HG02840 (cell line): ENCODE measurements around the gene AGAP1.

Experiments used
- ATAC-seq: cut with Tn5 transposase; IDR thresholded peaks from one replicate; pipeline ENCODE4 v1.9.1; 2021; ENCODE audit warnings: mild to moderate bottlenecking, moderate library complexity, moderate number of reproducible peaks; ENCODE audit not compliant: unreplicated experiment, low FRiP score

The AGAP1 gene

DNA sequence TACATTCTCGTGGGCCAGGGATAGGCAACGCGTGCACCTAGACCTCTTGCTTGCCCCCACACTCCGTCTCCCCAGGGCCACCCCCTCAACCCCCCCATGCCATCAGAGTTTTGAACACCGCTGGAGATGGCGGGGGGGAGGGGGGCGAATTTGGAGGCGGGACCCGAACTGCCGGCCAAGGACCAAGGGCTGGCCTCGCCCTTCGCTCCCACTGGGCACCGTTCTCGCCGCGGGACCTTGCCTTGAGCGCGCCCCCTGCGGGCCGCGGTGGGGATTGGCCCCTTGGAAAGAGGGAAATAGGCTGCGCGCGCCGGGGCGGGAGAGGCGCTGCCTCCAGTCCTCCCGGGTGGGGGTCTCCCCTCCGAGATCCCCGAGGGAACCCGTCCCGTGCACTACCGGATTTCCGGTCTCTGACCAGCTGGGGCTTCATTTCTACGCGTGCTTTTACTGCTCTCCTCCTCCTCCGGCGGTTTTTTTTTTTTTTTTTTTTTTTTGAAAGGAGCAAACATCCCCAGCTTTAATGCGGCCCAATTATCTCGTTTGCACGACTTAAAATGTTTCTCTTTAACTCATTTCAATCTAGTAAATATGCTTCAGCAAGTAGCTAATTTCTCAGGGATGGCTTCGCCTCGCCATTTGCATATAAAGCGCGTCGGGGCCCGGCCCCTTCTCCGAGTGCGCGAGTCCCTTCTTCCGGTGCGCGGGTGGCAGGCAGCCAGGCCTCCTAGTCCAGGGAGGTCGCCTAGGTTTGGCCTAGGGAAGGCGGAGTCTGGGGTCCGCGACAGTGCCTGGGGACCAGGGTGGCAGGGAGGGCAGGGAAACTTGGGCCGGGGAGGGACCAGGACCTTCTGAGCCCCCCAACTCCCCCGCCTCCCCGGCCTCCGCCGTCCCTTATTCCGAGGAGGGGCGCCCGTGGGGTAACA, 684.4 kb downstream of the AGAP1 start:
- no peak for ATAC-seq

DNA sequence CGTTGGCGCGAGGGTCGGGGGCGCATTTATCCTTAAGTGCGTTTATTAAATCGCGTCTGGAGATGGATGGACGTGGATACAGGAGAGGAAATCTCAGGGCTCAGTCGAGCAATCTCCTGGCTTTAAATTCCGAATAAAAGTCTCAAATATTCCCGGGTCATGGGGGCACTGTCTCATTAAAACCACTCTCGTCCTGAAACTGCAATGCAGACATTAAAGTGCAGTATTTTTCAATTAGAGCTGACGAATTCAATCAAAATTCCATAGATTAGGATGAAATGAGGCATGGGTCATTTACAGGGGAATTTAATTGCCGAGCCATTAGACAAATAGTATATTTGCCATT, 685.0 kb downstream of the AGAP1 start:
- ATAC-seq, result no peak

DNA sequence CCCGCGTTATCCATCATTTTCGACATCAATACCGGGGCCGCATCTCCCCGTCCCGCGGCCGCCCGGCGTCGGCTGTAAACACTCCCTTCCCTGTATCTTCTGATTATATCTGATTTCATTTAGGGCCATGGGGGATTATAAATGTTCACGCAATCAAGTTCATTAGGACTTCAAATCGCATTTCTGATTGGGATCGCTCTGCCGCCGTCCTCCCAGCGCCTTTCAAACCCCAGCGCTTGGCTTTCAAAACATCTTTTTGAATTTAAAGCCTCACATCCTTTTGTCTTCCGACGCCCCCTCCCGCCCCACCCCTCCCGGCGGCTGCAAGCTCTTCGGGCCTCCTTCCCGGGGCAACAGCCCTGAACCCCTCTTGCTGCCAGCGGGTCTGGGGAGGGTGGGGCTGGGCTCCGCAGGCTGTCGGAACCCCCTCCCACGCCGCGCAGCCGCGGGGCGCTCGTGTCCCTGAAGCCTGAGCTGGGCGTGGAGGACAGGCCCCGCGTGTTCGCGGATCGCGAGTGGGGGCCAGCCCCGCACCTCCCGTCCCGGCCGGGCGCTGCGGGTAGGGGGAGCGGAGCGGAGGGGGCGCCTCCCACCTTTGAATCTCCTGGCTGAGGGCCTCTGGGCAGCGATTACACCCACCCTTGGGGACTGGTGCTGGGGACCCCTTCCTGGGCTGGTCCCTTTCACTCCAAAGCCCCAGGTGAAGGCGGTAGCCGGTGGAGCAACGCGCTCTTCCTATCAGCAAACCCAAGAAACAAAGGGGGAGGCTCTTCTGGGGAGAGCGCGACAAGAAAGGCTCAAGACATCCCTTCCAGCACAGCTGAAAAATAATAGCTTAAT, 685.6 kb downstream of the AGAP1 start:
- no peak for ATAC-seq

GRCh38 chr2:236180076-236180816, 686.4 kb downstream of the AGAP1 start:
- ATAC-seq, result no peak

DNA sequence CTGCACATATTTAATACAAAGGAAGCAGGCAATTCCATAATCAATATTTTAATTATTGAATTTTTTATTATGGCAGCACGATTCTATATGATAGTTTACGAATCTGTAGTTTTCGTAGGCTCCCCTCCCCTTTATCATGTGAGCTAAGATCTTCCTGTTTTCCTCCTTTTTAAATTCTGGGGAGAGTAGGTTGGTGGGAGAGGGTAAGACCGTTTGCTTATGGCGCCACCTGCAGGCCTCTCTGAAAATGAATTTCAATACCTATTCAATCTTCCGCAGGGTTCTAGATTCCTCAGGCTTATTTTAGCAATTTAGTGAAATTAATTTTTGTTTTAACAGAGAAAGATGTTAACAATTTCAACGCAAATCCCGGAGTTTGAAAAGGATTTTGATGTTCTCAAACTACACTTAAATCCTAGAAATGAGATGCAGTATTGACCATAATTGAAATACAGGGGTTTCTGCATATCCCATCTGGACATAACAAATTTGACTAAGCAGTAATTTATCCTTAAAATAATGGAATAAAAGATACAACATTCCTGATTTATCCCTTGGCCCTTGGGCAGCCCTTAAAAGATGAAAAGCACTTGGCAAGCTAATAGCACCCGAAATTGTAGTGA, 687.1 kb downstream of the AGAP1 start:
- no peak for ATAC-seq
